Measurements from ENCODE around the gene SPPL2C. TPM values are rescaled to one million over a fixed set of nuclear protein-coding genes. Genes with fewer than 3 reads are reported as not detected.

Gene SPPL2C
- total RNA-seq, 6 experiments from 2014 or later = not detected

GRCh38 chr17:45868276-45868675 lies 23.6 kb downstream of the SPPL2C start:
- 75% methylated on average over 5 of the region's 5 CpGs for WGBS (ENCODE audit: insufficient coverage, low coverage, low lambda C conversion rate, missing lambda C conversion rate)
- no peak for ATAC-seq

GRCh38 chr17:45869676-45870341 lies 25.1 kb downstream of the SPPL2C start:
- Histone ChIP-seq H3K9me3 (no peaks in the 10 kb centered on the region), H3K27ac (no peak overlapping the region), H3K36me3 (no peaks in the 10 kb centered on the region), H3K4me3 (no peak overlapping the region), H3K4me1 (no peaks in the 10 kb centered on the region), H3K27me3 (no peaks in the 10 kb centered on the region)
- 51% methylated on average over 7 of the region's 14 CpGs for WGBS (ENCODE audit: insufficient coverage, low coverage, low lambda C conversion rate, missing lambda C conversion rate)
- DNase-seq (no peak), ATAC-seq (peak in 1 of 4 donors; percentile 22)
- TF ChIP-seq CTCF (IDR thresholded peaks at IDR 0.05) (no peak), POLR2A (IDR thresholded peaks at IDR 0.05) (no peak)
- intact Hi-C loops (cut with DNase I) = no loop called here

More at GRCh38 chr17:45868276-45868675, 23.6 kb downstream of the SPPL2C start:
- no peaks in the 10 kb centered on the region for H3K9me3 ChIP-seq
- TF ChIP-seq CTCF (IDR thresholded peaks at IDR 0.05) (no peak), POLR2A (IDR thresholded peaks at IDR 0.05) (no peak)
- no peaks in the 10 kb centered on the region for H3K4me1 ChIP-seq
- no peak overlapping the region for H3K4me3 ChIP-seq
- no peaks in the 10 kb centered on the region for H3K27me3 ChIP-seq
- no peak overlapping the region for H3K27ac ChIP-seq
- DNase-seq = no peak
- no peaks in the 10 kb centered on the region for H3K36me3 ChIP-seq
- intact Hi-C loops (cut with DNase I) = no loop called here

GRCh38 chr17:45870342-45870974 lies 25.8 kb downstream of the SPPL2C start:
- no peaks in the 10 kb centered on the region for H3K27me3 ChIP-seq
- no peaks in the 10 kb centered on the region for H3K36me3 ChIP-seq
- TF ChIP-seq CTCF (IDR thresholded peaks at IDR 0.05) = no peak
- TF ChIP-seq POLR2A (IDR thresholded peaks at IDR 0.05) = no peak
- H3K9me3 ChIP-seq = no peaks in the 10 kb centered on the region
- intact Hi-C loops (cut with DNase I) = no loop called here
- no peak overlapping the region for H3K27ac ChIP-seq
- H3K4me3 ChIP-seq = no peak overlapping the region
- ATAC-seq (no peak), DNase-seq (no peak)
- WGBS (ENCODE audit: insufficient coverage, low coverage, low lambda C conversion rate, missing lambda C conversion rate) = 43% methylated on average over 4 of the region's 4 CpGs
- H3K4me1 ChIP-seq = no peaks in the 10 kb centered on the region

GRCh38 chr17:45871718-45872117 lies 27.0 kb downstream of the SPPL2C start:
- H3K27me3 ChIP-seq = no peaks in the 10 kb centered on the region
- ATAC-seq (no peak), DNase-seq (no peak)
- 71% methylated on average over 5 of the region's 5 CpGs for WGBS (ENCODE audit: insufficient coverage, low coverage, low lambda C conversion rate, missing lambda C conversion rate)
- intact Hi-C loops (cut with DNase I) = no loop called here
- H3K4me3 ChIP-seq = no peak overlapping the region
- no peaks in the 10 kb centered on the region for H3K9me3 ChIP-seq
- no peaks in the 10 kb centered on the region for H3K36me3 ChIP-seq
- no peak overlapping the region for H3K27ac ChIP-seq
- no peak for TF ChIP-seq CTCF (IDR thresholded peaks at IDR 0.05)
- no peak for TF ChIP-seq POLR2A (IDR thresholded peaks at IDR 0.05)
- no peaks in the 10 kb centered on the region for H3K4me1 ChIP-seq
